K562 (cell line): ENCODE results near the gene RPL18A. TPM values are rescaled to one million over a fixed set of nuclear protein-coding genes. Genes with fewer than 3 reads are reported as not detected.

Experiments used
- ATAC-seq: fragments of 200-7000 bp; cut with Tn5 transposase; 3 replicates; pipeline ENCODE4 v1.9.1; 2020; ENCODE audit warnings: moderate library complexity
- BruUV-seq: library from RNA; stranded (reverse); fragments of 400-500 nt; replicated peaks from 2 replicates; lab custom pipeline; 2021; lab: Mats Ljungman, UMichigan
- CTCF ChIA-PET: fragments of 300-600 bp; formaldehyde crosslinking; extraction: SDS; loops from one replicate; lab custom pipeline; 2021; ENCODE audit warnings: low intra/inter-chr PET ratio; lab: Yijun Ruan, JAX
- POLR2A ChIA-PET: fragments of 300-600, 350-650 bp; sonication (Branson Sonifier 250); formaldehyde crosslinking; extraction: SDS; loops from one replicate; lab custom pipeline; 2021; ENCODE audit warnings: antibody characterized with exemption, inconsistent platforms; lab: Yijun Ruan, JAX
- DNase-seq, 4 experiments: peaks; one replicate each; pipeline versions ENCODE4 v3.0.0 to v3.0.0-alpha.2; 2011 to 2018; ENCODE audit warnings: low spot score in 3 of 4, mixed read lengths in 3 of 4; ENCODE audit errors: extremely low read depth in 1 of 4
- FAIRE-seq: peaks from 2 replicates; lab custom pipeline; 2011; peaks lifted over from hg19 to GRCh38; lab: Jason Lieb, UNC
- H2AFZ ChIP-seq: 2 replicates; pipeline ENCODE4 v1.6.0; 2011; ENCODE audit warnings: low read depth, low read length, control low read depth, inconsistent platforms
- H3K27ac ChIP-seq: fragments of 200-600 bp; 3 replicates; pipeline ENCODE4 v1.8.0; 2011; ENCODE audit warnings: low read depth, mild to moderate bottlenecking, control low read depth, inconsistent platforms, low read length, moderate library complexity, mixed read lengths; ENCODE audit errors: extremely low read depth
- H3K27me3 ChIP-seq, 2 experiments: fragments of 300-600 bp in 1 of 2; 2 replicates in 1 of 2; 3 replicates in 1 of 2; pipeline versions ENCODE4 v1.6.0 to v1.8.0; 2011; ENCODE audit warnings: inconsistent platforms in 2 of 2, low read length in 2 of 2, mild to moderate bottlenecking in 1 of 2, mixed read lengths in 1 of 2, moderate library complexity in 1 of 2; ENCODE audit not compliant: control insufficient read depth in 2 of 2, insufficient read depth in 2 of 2
- H3K36me3 ChIP-seq: fragments of 300-600 bp; 3 replicates; pipeline ENCODE4 v1.8.0; 2011; ENCODE audit warnings: mild to moderate bottlenecking, low read length, inconsistent platforms; ENCODE audit not compliant: control insufficient read depth, insufficient read depth
- H3K4me1 ChIP-seq, 2 experiments: fragments of 200-600 bp in 1 of 2; replicated peaks in 1 of 2; 2 replicates in 1 of 2; 3 replicates in 1 of 2; pipeline versions ENCODE4 v1.5.1 to v1.8.0; 2011; ENCODE audit warnings: inconsistent platforms in 2 of 2, low read length in 2 of 2, mild to moderate bottlenecking in 1 of 2, mixed read lengths in 1 of 2, moderate library complexity in 1 of 2; ENCODE audit not compliant: control insufficient read depth in 2 of 2, insufficient read depth in 2 of 2
- H3K4me2 ChIP-seq: 2 replicates; pipeline ENCODE4 v1.6.1; 2011; ENCODE audit warnings: low read length, control low read depth, inconsistent platforms, mixed read lengths; ENCODE audit not compliant: insufficient read depth
- H3K4me3 ChIP-seq: fragments of 200-600 bp; sonication (generic), shearing (Covaris generic); 2 replicates; pipeline ENCODE4 v1.5.1; 2016; ENCODE audit warnings: control low read depth, inconsistent platforms
- H3K79me2 ChIP-seq: fragments of 200-600 bp; 3 replicates; pipeline ENCODE4 v1.8.0; 2011; ENCODE audit warnings: low read length, inconsistent platforms; ENCODE audit not compliant: control insufficient read depth, insufficient read depth
- H3K9ac ChIP-seq, 2 experiments: 2 replicates each; pipeline versions ENCODE4 v1.6.0 to v1.6.1; 2011; ENCODE audit warnings: low read depth in 2 of 2, low read length in 2 of 2, control low read depth in 1 of 2, inconsistent platforms in 1 of 2, mild to moderate bottlenecking in 1 of 2, mixed read lengths in 1 of 2; ENCODE audit not compliant: insufficient read depth in 1 of 2
- H3K9me1 ChIP-seq: one replicate; pipeline ENCODE4 v1.6.0; 2011; ENCODE audit warnings: inconsistent platforms, mild to moderate bottlenecking, low read length, moderate library complexity; ENCODE audit not compliant: control insufficient read depth, insufficient read depth
- H3K9me3 ChIP-seq: replicated peaks from 2 replicates; pipeline ENCODE4 v1.5.1; 2011; ENCODE audit warnings: low read depth, low read length, inconsistent platforms; ENCODE audit not compliant: control insufficient read depth, insufficient read depth
- H4K20me1 ChIP-seq: replicated peaks from 2 replicates; pipeline ENCODE4 v1.6.1; 2011; ENCODE audit warnings: low read length, inconsistent platforms, mixed read lengths; ENCODE audit not compliant: control insufficient read depth, insufficient read depth
- ATF1 ChIP-seq, 2 experiments: fragments of 450-650 bp in 1 of 2; IDR thresholded peaks; 2 replicates each; pipeline ENCODE4 v1.6.1; 2016; ENCODE audit warnings: missing compliant biosample characterization in 1 of 2, missing genetic modification characterization in 1 of 2
- CTCF ChIP-seq, 3 experiments: IDR thresholded peaks in 2 of 3; conservative IDR thresholded peaks in 1 of 3; 2 replicates each; pipeline ENCODE4 v1.5.1; 2011 to 2012; ENCODE audit warnings: low read length in 3 of 3, mild to moderate bottlenecking in 3 of 3, control low read depth in 2 of 3, improper control_type of control experiment in 1 of 3, inconsistent platforms in 1 of 3, low read depth in 1 of 3, mixed read lengths in 1 of 3, moderate library complexity in 1 of 3; ENCODE audit not compliant: insufficient read depth in 2 of 3
- L3MBTL2 ChIP-seq: fragments of 450-650 bp; IDR thresholded peaks from 2 replicates; pipeline ENCODE4 v1.6.1; 2016; ENCODE audit warnings: mild to moderate bottlenecking, moderate library complexity
- ZNF124 ChIP-seq: sonication (generic); formaldehyde crosslinking; IDR thresholded peaks from 2 replicates; pipeline ENCODE4 v1.8.1; 2022; ENCODE audit warnings: missing genetic modification reagents
- ZNF699 ChIP-seq: fragments of 250-450 bp; sonication (Bioruptor Pico); IDR thresholded peaks from 2 replicates; pipeline ENCODE4 v1.8.0; 2021; ENCODE audit warnings: mild to moderate bottlenecking, moderate library complexity; ENCODE audit not compliant: insufficient replicate concordance
- WGBS: fragments of 100-300 bp; shearing (Covaris generic); methylation state at CpG from one replicate; pipeline ENCODE4 v1.1.6; 2016; ENCODE audit warnings: low coverage, mixed read lengths; ENCODE audit not compliant: insufficient coverage; ENCODE audit errors: missing lambda C conversion rate; 5-methylcytosine and 5-hydroxymethylcytosine counted together
- in situ Hi-C: fragments of 300-500 bp; cut with MboI; formaldehyde crosslinking; loops from 4 replicates; pipeline ENCODE4 v1.15.0; 2018; ENCODE audit warnings: inconsistent platforms, mixed read lengths
- intact Hi-C: fragments of 100-400 bp; cut with micrococcal nuclease; formaldehyde crosslinking; loops from 2 replicates; pipeline ENCODE4 v1.14.2; 2022
- polyA plus RNA-seq, 8 experiments: library from polyadenylated mRNA; depleted of rRNA in 4 of 8; stranded (reverse) in 5 of 8; unstranded in 3 of 8; fragments of >200 nt; fragmentation: Nextera tagmentation in 2 of 8; fragmentation: Illumina TruSeq in 1 of 8; extraction: Ambion mirVana in 2 of 8; extraction: Trizol in 1 of 8; gene quantifications; 2 replicates each; pipeline versions ENCODE4 v1.2.1 to v1.2.3, GENCODE V29; 2011 to 2014; ENCODE audit warnings: inconsistent platforms in 1 of 8, missing spikeins in 1 of 8
- total RNA-seq, 7 experiments: library from RNA; depleted of rRNA in 6 of 7; stranded (reverse); fragments of >200 nt in 6 of 7; fragmentation: Illumina TruSeq in 2 of 7; extraction: Trizol in 2 of 7; gene quantifications; 2 replicates each; pipeline versions ENCODE4 v1.2.1 to v1.2.3, GENCODE V29; 2011 to 2021; ENCODE audit warnings: low replicate concordance in 1 of 7

RPL18A gene
- total and polyA plus RNA-seq, 9 of the 15 experiments (the other 6 are each of a cell fraction or from before 2014, with no cell fraction given) = 626 to 2,882 (median 1,895) TPM

- peak in 1 of 4 experiments; percentile 34 for DNase-seq
- H3K9me1 ChIP-seq = peaks cover 4% of the 10 kb centered on the region
- peak overlapping the region; percentile 58 for H3K4me3 ChIP-seq
- no peaks in the 10 kb centered on the region for H3K36me3 ChIP-seq
- no peak for FAIRE-seq
- TF ChIP-seq ZNF124 (CRISPR knock-in tag) = no peak
- 0 out of 6 replicates have a peak, but pooled peaks of 1 of the 3 experiments have one; percentile 2 for TF ChIP-seq CTCF (IDR thresholded peaks at IDR 0.05 in 2 of 3, conservative IDR thresholded peaks at IDR 0.05 in 1 of 3; ENCODE audit: insufficient read depth in 2 of 3, low read depth in 1 of 3, low read length in 3 of 3)
- peak; percentile 22 for TF ChIP-seq L3MBTL2
- TF ChIP-seq ZNF699 (CRISPR knock-in tag) = no peak
- TF ChIP-seq ATF1 (CRISPR knock-in tag; IDR thresholded peaks at IDR 0.05) = no peak
- 0 out of 2 replicates have a peak, but pooled peaks have one; percentile 33 for TF ChIP-seq ATF1 (tag; IDR thresholded peaks at IDR 0.05)
- WGBS = 29% methylated on average over 17 of the region's 20 CpGs
- BruUV-seq = TSS peak; percentile 88
- POLR2A ChIA-PET = interaction anchor here (0.5 to 3.6 kb wide), 3 partner anchors 13 to 17 kb away, joined by 3 to 22 read pairs (median 3); partner anchors contain the start of gene RPL18A
- H3K4me1 ChIP-seq = peaks cover 0 to 40% of the 10 kb centered on the region in 2 experiments; a peak in 3 of 5 replicates
- H3K27me3 ChIP-seq = peaks cover 3 to 15% of the 10 kb centered on the region in 2 experiments; a peak in 2 of 5 replicates
- in situ Hi-C loops (no loop called here), intact Hi-C loops (loop anchor here (1.0 kb wide), 1 partner anchor 64 kb away; no protein-coding TSS in a partner anchor)
- ATAC-seq = peak; percentile 2
- no peaks in the 10 kb centered on the region for H4K20me1 ChIP-seq
- peaks cover 10% of the 10 kb centered on the region; the same call in 2 of the 3 replicates for H3K79me2 ChIP-seq
- peak overlapping the region; percentile 86 for H3K4me2 ChIP-seq
- H3K27ac ChIP-seq = peak overlapping the region; percentile 77
- peak overlapping the region; percentile 94 for H2AFZ ChIP-seq
- H3K9ac ChIP-seq = peak overlapping the region; percentile 60 to 96
- CTCF ChIA-PET = no interaction called here
- H3K9me3 ChIP-seq = no peaks in the 10 kb centered on the region
These were observed 16.9 kb upstream of the RPL18A start for GRCh38 chr19:17842663-17843291.
